Osteocyte (in vitro differentiated cells): ENCODE results near the gene PLCG2. TPM values are rescaled to one million over a fixed set of nuclear protein-coding genes. Genes with fewer than 3 reads are reported as not detected.

Source experiments
- DNase-seq: peaks from one replicate; pipeline ENCODE4 v3.0.0; 2021; ENCODE audit warnings: mixed read lengths; ENCODE audit not compliant: unreplicated experiment; ENCODE audit errors: extremely low spot score
- H3K27ac Mint-ChIP-seq: one replicate; pipeline ENCODE4 v1.8.0; 2021; ENCODE audit warnings: mild to moderate bottlenecking, mixed read lengths; ENCODE audit not compliant: unreplicated experiment
- H3K27me3 Mint-ChIP-seq: one replicate; pipeline ENCODE4 v1.8.0; 2021; ENCODE audit warnings: mixed read lengths; ENCODE audit not compliant: unreplicated experiment
- H3K36me3 Mint-ChIP-seq: one replicate; pipeline ENCODE4 v1.8.0; 2021; ENCODE audit warnings: mixed read lengths; ENCODE audit not compliant: unreplicated experiment
- H3K4me1 Mint-ChIP-seq: one replicate; pipeline ENCODE4 v1.8.0; 2021; ENCODE audit warnings: mixed read lengths; ENCODE audit not compliant: unreplicated experiment
- H3K4me3 Mint-ChIP-seq: one replicate; pipeline ENCODE4 v1.8.0; 2021; ENCODE audit warnings: mild to moderate bottlenecking, moderate library complexity, mixed read lengths; ENCODE audit not compliant: unreplicated experiment
- H3K9me3 Mint-ChIP-seq: one replicate; pipeline ENCODE4 v1.8.0; 2021; ENCODE audit warnings: mixed read lengths; ENCODE audit not compliant: unreplicated experiment
- total RNA-seq: library from RNA; stranded (reverse); gene quantifications from 2 replicates; pipeline ENCODE4 v1.2.1, GENCODE V29; 2021
- TF ChIP-seq, protein P1 (sequence below): fragments of 200-600 bp; sonication (generic); IDR thresholded peaks from 2 replicates; pipeline ENCODE4 v1.5.0; 2021; ENCODE audit warnings: antibody characterized with exemption, mild to moderate bottlenecking, moderate library complexity

The PLCG2 gene
- total RNA-seq, 1 donor from 2014 or later, result not detected

DNA sequence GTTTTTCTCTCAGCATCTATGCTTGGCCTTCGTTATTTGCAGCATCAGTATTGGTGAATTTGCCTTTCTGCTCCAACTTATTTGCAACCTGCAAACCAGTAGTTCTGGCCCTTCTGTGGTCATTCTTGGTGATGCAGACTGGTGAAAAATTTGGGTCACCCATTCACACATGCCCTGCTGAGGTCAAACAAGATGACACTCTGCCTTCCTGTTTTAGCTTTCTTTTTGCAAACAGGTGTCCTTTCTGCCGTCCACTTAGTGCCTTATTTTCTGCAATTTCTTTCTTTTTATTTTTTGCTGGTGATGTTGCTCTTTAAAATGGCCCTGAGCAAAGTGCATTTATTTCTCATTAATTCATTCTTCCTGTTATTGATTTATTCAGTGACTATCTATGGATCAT, 31.3 kb downstream of the PLCG2 start:
- no peaks in the 10 kb centered on the region for H3K9me3 Mint-ChIP-seq
- no peak overlapping the region for H3K4me3 Mint-ChIP-seq
- DNase-seq, result no peak
- no peaks in the 10 kb centered on the region for H3K4me1 Mint-ChIP-seq
- no peaks in the 10 kb centered on the region for H3K36me3 Mint-ChIP-seq
- TF ChIP-seq, protein P1, sequence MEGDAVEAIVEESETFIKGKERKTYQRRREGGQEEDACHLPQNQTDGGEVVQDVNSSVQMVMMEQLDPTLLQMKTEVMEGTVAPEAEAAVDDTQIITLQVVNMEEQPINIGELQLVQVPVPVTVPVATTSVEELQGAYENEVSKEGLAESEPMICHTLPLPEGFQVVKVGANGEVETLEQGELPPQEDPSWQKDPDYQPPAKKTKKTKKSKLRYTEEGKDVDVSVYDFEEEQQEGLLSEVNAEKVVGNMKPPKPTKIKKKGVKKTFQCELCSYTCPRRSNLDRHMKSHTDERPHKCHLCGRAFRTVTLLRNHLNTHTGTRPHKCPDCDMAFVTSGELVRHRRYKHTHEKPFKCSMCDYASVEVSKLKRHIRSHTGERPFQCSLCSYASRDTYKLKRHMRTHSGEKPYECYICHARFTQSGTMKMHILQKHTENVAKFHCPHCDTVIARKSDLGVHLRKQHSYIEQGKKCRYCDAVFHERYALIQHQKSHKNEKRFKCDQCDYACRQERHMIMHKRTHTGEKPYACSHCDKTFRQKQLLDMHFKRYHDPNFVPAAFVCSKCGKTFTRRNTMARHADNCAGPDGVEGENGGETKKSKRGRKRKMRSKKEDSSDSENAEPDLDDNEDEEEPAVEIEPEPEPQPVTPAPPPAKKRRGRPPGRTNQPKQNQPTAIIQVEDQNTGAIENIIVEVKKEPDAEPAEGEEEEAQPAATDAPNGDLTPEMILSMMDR, result no peak
- no peak overlapping the region for H3K27ac Mint-ChIP-seq
- peaks cover 3% of the 10 kb centered on the region for H3K27me3 Mint-ChIP-seq

DNA sequence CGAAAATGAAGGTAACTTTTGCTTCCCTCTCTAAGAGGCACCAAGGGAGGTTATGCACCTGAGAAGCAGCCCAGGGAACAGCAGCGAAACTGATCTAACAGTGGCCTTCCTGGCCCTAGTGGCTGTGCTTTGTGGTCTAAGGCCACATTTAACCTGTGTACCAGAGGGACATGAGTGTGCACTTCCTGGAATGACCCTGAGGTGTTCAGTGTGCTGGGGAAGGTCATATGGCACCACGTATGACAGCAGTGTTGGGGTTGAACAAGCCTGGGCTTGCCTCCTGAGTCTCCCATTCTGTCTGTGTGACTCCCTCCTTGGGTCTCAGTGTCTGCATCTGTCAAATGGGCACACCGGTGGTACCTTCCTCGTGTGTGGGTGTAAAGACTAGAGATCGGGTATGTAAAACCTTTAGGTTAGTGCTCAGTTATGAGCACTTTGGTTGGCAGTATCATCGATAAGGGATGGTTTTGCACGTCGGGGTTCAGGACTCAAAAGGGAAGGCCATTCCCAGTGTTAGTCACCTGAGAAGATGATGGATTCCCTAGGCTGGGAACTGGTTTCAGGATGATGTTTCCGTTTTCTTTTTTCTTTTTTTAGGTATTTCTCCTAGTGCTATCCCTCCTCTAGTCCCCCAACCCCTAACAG, 31.9 kb downstream of the PLCG2 start:
- TF ChIP-seq, protein P1, result no peak
- no peak overlapping the region for H3K27ac Mint-ChIP-seq
- H3K36me3 Mint-ChIP-seq, result no peaks in the 10 kb centered on the region

DNA sequence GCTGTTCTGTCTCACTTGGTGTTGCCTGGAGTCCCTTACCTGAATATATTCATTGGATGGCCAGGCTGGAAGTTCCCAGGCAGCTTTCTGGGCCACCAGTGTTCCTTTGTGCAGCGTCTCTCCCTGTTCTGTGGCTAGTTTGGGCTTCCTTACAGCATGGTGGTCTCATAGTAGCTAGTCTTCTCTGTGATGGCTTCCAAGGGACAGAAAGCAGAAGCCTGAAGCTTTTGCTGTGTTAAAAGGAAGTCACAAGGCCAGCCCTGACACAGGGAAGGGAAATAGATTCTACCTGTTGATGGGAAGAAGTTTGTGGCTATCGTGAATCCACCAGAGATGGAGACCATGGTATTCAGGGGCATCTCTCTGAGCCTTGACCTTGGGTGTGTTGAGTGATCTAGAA, 34.6 kb downstream of the PLCG2 start:
- DNase-seq, result no peak
- no peaks in the 10 kb centered on the region for H3K4me1 Mint-ChIP-seq
- H3K9me3 Mint-ChIP-seq, result no peaks in the 10 kb centered on the region
- TF ChIP-seq, protein P1, result no peak
- H3K27me3 Mint-ChIP-seq, result no peaks in the 10 kb centered on the region
- no peak overlapping the region for H3K4me3 Mint-ChIP-seq
- H3K36me3 Mint-ChIP-seq, result no peaks in the 10 kb centered on the region
- H3K27ac Mint-ChIP-seq, result no peak overlapping the region

More for the DNA sequence above, 31.9 kb downstream of the PLCG2 start:
- peaks cover 3% of the 10 kb centered on the region for H3K27me3 Mint-ChIP-seq
- no peak for DNase-seq
- no peaks in the 10 kb centered on the region for H3K9me3 Mint-ChIP-seq
- no peak overlapping the region for H3K4me3 Mint-ChIP-seq
- H3K4me1 Mint-ChIP-seq, result no peaks in the 10 kb centered on the region

DNA sequence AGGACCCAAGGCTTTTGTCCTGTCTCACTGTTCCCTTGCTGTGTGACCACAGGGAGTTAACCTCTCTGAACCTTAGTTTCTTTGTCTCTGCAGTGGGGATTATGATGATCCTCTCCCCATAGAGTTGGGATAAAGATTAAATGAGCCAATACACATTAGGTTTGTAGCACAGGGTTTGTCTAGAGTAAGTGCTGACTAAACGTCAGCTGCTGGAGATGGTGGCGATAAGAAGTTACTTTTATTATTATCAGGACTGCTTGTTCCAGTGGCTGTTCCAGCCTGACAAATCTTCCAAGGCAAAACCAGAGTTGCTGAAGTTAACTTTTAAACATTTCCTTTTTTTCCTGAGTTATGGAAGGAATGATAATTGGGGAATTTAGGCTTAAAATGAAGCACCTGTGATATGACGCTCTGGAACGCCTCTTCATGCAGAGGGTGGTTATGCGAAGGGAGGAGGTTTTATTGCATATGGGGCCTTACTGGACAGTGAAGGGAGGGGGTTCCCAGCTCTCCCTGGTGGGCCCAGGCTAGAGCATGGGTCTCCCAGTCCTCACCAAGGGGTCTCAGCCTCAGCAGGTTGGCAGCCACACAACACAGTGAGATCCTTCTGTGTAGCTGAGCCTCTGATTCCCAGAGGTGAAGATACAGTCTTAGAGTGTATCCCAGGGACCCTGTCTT, 35.8 kb downstream of the PLCG2 start:
- TF ChIP-seq, protein P1, result no peak
- H3K27me3 Mint-ChIP-seq, result no peaks in the 10 kb centered on the region
- DNase-seq, result no peak
- H3K4me1 Mint-ChIP-seq, result no peaks in the 10 kb centered on the region
- H3K36me3 Mint-ChIP-seq, result no peaks in the 10 kb centered on the region
- no peaks in the 10 kb centered on the region for H3K9me3 Mint-ChIP-seq
- H3K4me3 Mint-ChIP-seq, result no peak overlapping the region
- H3K27ac Mint-ChIP-seq, result no peak overlapping the region

GRCh38 chr16:81815429-81815766, 36.3 kb downstream of the PLCG2 start:
- DNase-seq, result no peak
- TF ChIP-seq, protein P1, result no peak
- H3K27me3 Mint-ChIP-seq, result no peaks in the 10 kb centered on the region
- no peak overlapping the region for H3K4me3 Mint-ChIP-seq
- no peak overlapping the region for H3K27ac Mint-ChIP-seq
- no peaks in the 10 kb centered on the region for H3K4me1 Mint-ChIP-seq
- H3K36me3 Mint-ChIP-seq, result no peaks in the 10 kb centered on the region
- no peaks in the 10 kb centered on the region for H3K9me3 Mint-ChIP-seq
